Measurements from ENCODE around the gene NAXE.

The NAXE gene

DNA sequence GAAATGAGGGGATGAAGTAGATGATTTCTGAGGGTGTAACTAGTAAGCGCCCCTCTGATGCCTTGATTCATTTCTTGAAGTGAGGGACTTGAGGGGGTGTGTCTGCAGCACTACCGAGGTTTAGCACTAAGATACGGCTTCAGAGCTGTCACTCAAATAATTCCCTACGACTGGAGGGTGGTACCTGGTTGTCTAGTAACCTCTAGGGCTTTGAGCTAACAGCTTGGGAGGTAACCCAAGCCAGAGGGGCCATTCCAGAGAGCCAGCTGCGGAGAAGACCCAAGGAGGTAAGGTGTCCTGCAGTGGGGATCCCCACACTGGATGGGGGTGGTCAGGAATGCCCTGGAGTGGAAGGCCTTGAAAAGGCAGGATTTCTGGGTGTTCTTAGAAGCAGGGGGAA is 12.1 kb upstream of the NAXE start, which contains the start of gene TTC24:
Gene TTC24 (plus strand): TSS at position 252 of the 400 bp plus-strand sequence. CDS start 1,642 bp downstream, outside the sequence.
- TF ChIP-seq TCF12 (IDR thresholded peaks at IDR 0.05; ENCODE audit: low read depth) (no peak), RAD21 (IDR thresholded peaks at IDR 0.05; ENCODE audit: low read depth) (no peak), TAF1 (IDR thresholded peaks at IDR 0.05; ENCODE audit: low read depth) (no peak), NFIC (IDR thresholded peaks at IDR 0.05) (no peak), CREB1 (IDR thresholded peaks at IDR 0.05; ENCODE audit: low read depth) (no peak), EP300 (IDR thresholded peaks at IDR 0.05; ENCODE audit: borderline replicate concordance) (no peak), FOXM1 (IDR thresholded peaks at IDR 0.05; ENCODE audit: borderline replicate concordance, low read depth) (no peak), YY1 (IDR thresholded peaks at IDR 0.05; ENCODE audit: low read depth) (no peak), TEAD4 (IDR thresholded peaks at IDR 0.05) (no peak), EGR1 (IDR thresholded peaks at IDR 0.05) (no peak), ZBTB7A (IDR thresholded peaks at IDR 0.05; ENCODE audit: low read depth) (no peak)
- TF ChIP-seq, protein P1, sequence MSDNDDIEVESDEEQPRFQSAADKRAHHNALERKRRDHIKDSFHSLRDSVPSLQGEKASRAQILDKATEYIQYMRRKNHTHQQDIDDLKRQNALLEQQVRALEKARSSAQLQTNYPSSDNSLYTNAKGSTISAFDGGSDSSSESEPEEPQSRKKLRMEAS (IDR thresholded peaks at IDR 0.05): no peak

DNA sequence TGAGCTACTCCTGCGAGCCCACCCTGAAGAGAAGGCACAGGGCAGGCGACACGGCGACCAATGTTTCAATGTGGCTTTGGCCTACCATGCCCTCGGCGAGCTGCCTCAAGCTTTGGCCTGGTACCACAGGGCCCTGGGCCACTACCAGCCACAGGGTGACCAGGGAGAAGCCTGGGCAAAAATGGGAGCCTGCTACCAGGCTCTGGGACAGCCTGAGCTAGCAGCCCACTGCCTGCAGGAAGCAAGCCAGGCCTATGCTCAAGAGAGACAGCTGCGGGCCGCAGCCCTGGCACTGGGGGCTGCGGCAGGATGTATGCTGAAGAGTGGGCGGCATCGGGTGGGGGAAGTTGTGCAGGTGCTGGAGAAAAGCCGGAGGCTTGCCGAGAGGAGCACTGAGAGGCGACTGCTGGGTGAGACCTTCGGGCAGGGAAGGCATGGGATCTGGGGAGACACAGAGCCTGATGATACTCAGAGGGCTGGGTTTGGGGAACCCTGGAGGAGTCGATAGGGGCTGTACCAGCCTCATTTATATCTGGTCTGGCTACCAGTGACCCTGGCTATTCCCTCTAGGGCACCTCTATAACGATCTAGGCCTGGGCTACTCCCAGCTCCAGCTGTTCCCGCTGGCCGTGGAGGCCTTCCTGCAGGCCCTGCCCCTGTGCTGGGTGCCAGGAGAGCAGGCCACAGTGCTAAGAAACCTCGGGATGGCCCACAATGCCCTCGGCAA is 9.8 kb upstream of the NAXE start:
- TF ChIP-seq ZBTB7A (IDR thresholded peaks at IDR 0.05; ENCODE audit: low read depth): no peak
- no peak for TF ChIP-seq CEBPB (IDR thresholded peaks at IDR 0.05)
- TF ChIP-seq EGR1 (IDR thresholded peaks at IDR 0.05): no peak
- TF ChIP-seq RAD21 (IDR thresholded peaks at IDR 0.05; ENCODE audit: low read depth): no peak
- TF ChIP-seq TCF12 (IDR thresholded peaks at IDR 0.05; ENCODE audit: low read depth): no peak
- no peak for TF ChIP-seq FOXM1 (IDR thresholded peaks at IDR 0.05; ENCODE audit: borderline replicate concordance, low read depth)
- no peak for TF ChIP-seq CREB1 (IDR thresholded peaks at IDR 0.05; ENCODE audit: low read depth)
- TF ChIP-seq EP300 (IDR thresholded peaks at IDR 0.05; ENCODE audit: borderline replicate concordance): no peak
- TF ChIP-seq TAF1 (IDR thresholded peaks at IDR 0.05; ENCODE audit: low read depth): no peak

DNA sequence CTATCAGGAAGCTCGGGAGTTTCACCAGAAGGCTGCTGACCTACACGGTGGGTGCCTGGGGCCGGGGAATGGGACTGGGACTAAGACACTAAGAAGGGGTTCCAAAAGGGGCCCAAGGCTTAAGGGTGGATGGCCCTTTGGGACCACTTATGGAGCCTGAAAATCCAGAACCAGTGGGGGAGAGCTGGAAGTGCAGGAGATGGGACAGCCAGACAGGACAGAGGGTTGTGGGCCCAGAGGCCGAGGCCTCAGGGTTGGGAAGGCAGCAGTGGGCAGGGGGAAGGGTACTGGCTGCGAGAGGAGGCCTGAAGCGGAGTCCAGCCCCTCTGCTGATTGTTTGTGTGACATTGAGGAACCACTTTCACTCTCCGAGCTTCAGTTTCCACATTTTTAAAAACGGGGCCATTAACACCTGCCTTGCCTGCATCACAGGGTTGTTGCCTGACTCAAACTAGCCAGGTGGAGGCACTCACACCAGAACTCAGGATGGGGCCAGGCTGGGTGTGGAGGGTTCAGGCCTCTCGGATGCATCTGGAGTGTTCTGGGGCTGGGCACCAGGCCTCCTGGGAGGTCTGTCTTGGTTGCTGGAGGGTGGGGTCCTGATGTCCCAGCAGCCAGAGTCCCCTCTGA is 9.1 kb upstream of the NAXE start:
- TF ChIP-seq CREB1 (IDR thresholded peaks at IDR 0.05; ENCODE audit: low read depth) (no peak), EP300 (IDR thresholded peaks at IDR 0.05; ENCODE audit: borderline replicate concordance) (no peak), FOXM1 (IDR thresholded peaks at IDR 0.05; ENCODE audit: borderline replicate concordance, low read depth) (no peak), TCF12 (IDR thresholded peaks at IDR 0.05; ENCODE audit: low read depth) (no peak), EGR1 (IDR thresholded peaks at IDR 0.05) (no peak), RAD21 (IDR thresholded peaks at IDR 0.05; ENCODE audit: low read depth) (no peak), NFIC (IDR thresholded peaks at IDR 0.05) (no peak), TEAD4 (IDR thresholded peaks at IDR 0.05) (no peak), TAF1 (IDR thresholded peaks at IDR 0.05; ENCODE audit: low read depth) (no peak), CEBPB (IDR thresholded peaks at IDR 0.05) (no peak), ZBTB7A (IDR thresholded peaks at IDR 0.05; ENCODE audit: low read depth) (no peak), YY1 (IDR thresholded peaks at IDR 0.05; ENCODE audit: low read depth) (no peak)
- TF ChIP-seq, protein P2, sequence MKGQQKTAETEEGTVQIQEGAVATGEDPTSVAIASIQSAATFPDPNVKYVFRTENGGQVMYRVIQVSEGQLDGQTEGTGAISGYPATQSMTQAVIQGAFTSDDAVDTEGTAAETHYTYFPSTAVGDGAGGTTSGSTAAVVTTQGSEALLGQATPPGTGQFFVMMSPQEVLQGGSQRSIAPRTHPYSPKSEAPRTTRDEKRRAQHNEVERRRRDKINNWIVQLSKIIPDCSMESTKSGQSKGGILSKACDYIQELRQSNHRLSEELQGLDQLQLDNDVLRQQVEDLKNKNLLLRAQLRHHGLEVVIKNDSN (IDR thresholded peaks at IDR 0.05): no peak
- TF ChIP-seq, protein P3, sequence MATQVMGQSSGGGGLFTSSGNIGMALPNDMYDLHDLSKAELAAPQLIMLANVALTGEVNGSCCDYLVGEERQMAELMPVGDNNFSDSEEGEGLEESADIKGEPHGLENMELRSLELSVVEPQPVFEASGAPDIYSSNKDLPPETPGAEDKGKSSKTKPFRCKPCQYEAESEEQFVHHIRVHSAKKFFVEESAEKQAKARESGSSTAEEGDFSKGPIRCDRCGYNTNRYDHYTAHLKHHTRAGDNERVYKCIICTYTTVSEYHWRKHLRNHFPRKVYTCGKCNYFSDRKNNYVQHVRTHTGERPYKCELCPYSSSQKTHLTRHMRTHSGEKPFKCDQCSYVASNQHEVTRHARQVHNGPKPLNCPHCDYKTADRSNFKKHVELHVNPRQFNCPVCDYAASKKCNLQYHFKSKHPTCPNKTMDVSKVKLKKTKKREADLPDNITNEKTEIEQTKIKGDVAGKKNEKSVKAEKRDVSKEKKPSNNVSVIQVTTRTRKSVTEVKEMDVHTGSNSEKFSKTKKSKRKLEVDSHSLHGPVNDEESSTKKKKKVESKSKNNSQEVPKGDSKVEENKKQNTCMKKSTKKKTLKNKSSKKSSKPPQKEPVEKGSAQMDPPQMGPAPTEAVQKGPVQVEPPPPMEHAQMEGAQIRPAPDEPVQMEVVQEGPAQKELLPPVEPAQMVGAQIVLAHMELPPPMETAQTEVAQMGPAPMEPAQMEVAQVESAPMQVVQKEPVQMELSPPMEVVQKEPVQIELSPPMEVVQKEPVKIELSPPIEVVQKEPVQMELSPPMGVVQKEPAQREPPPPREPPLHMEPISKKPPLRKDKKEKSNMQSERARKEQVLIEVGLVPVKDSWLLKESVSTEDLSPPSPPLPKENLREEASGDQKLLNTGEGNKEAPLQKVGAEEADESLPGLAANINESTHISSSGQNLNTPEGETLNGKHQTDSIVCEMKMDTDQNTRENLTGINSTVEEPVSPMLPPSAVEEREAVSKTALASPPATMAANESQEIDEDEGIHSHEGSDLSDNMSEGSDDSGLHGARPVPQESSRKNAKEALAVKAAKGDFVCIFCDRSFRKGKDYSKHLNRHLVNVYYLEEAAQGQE (IDR thresholded peaks at IDR 0.05; ENCODE audit: low read depth): no peak
- TF ChIP-seq, protein P1 (IDR thresholded peaks at IDR 0.05): no peak

DNA sequence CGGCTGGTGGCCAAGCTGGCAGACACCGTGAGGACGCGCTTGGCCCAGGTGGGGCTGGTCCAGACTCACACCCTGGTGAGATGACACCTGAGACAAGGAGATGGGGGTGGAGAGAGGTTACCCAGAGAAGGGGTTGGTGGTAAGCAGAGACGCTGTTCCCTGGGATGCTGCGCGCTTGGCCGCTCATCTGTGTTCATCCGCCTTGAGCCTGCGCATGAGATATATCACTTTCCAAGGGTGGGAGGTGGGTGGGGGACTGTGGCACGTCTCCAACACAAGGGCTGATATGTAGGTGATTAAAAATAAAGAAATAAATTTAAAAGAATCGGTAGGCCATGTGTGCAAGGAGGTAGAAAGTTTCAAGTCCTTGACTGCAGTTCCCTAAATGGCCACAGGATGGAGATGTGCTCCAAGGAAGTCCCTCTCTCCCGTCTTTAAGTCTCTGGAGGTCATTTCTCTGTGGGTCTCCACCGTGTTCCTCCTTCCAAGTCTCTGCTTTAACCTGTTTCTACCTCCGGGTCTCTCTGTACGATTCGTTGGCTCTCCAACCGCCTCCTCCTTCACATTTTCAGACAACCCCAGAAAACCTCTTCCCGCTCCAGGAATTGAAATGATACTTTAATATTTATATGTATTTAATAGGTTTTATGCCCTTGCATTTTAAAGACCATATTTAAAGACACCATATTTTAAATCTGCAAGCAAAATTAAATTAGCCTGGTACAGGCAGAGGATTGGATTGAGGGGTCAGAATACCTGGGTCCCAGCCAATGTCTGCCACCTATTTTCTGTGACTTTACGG is 7.6 kb upstream of the NAXE start:
- TF ChIP-seq RAD21 (IDR thresholded peaks at IDR 0.05; ENCODE audit: low read depth) (peak; percentile 86), ZBTB7A (IDR thresholded peaks at IDR 0.05; ENCODE audit: low read depth) (no peak), TEAD4 (IDR thresholded peaks at IDR 0.05) (no peak)

DNA sequence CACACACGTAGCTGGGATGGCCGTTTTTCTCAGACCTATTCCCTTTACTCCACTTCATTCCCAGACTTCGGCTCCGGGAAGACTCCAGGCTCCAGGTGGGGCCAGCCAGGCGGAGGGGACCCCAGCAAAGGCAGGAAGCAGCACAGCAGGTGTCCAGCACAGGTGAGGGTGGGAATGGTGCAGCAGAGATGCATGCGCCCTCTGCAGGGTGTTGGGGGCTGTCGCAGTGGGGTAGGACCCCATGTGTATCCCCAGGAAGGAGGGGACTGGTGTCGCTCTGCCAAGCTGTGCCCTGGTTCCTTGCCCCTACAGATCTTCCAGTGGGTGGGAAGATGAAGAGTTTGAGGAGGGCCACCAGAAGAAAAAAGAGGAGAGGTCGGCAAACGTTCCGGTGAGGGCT is 6.8 kb upstream of the NAXE start:
- TF ChIP-seq TCF12 (IDR thresholded peaks at IDR 0.05; ENCODE audit: low read depth) (no peak), TAF1 (IDR thresholded peaks at IDR 0.05; ENCODE audit: low read depth) (no peak), CREB1 (IDR thresholded peaks at IDR 0.05; ENCODE audit: low read depth) (no peak)

DNA sequence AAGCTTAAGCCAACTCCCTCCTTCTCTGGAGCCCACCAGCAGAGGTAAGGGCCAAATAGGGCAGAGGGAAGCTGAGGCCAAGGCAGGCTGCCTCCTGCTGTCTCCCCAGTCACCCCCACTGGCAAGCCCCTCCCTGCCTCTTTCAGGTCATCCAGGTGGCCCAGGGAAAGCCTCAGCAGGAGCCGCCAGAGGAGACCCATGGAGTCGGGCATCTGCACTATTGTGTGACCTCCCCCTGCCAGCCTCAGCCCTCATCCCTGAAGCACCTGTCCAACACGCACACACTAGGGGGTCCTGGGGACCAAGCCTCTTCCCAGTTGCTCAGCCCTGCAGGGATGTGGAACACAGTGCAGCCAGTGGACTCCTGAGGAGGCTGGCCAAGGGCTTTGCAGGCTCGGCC is 5.3 kb upstream of the NAXE start:
- TF ChIP-seq, protein P2 (IDR thresholded peaks at IDR 0.05): no peak
- TF ChIP-seq, protein P1 (IDR thresholded peaks at IDR 0.05): no peak
- TF ChIP-seq TCF12 (IDR thresholded peaks at IDR 0.05; ENCODE audit: low read depth) (no peak), NFIC (IDR thresholded peaks at IDR 0.05) (no peak), YY1 (IDR thresholded peaks at IDR 0.05; ENCODE audit: low read depth) (no peak), EGR1 (IDR thresholded peaks at IDR 0.05) (no peak), CEBPB (IDR thresholded peaks at IDR 0.05) (no peak), CREB1 (IDR thresholded peaks at IDR 0.05; ENCODE audit: low read depth) (no peak), RAD21 (IDR thresholded peaks at IDR 0.05; ENCODE audit: low read depth) (no peak), ZBTB7A (IDR thresholded peaks at IDR 0.05; ENCODE audit: low read depth) (no peak), FOXM1 (IDR thresholded peaks at IDR 0.05; ENCODE audit: borderline replicate concordance, low read depth) (no peak), EP300 (IDR thresholded peaks at IDR 0.05; ENCODE audit: borderline replicate concordance) (no peak), TAF1 (IDR thresholded peaks at IDR 0.05; ENCODE audit: low read depth) (no peak), TEAD4 (IDR thresholded peaks at IDR 0.05) (no peak)
- TF ChIP-seq, protein P3 (IDR thresholded peaks at IDR 0.05; ENCODE audit: low read depth): no peak
